IMR-90 (cell line): Measurements from ENCODE around the gene KCNT2. TPM values are rescaled to one million over a fixed set of nuclear protein-coding genes. Genes with fewer than 3 reads are reported as not detected.

Experiments
- ATAC-seq: fragments of 200-7000 bp; cut with Tn5 transposase; 2 replicates; pipeline ENCODE4 v1.9.1; 2020; ENCODE audit warnings: low read depth, mild to moderate bottlenecking, moderate library complexity
- BruUV-seq: library from RNA; stranded (reverse); fragments of 400-500 nt; replicated peaks from 2 replicates; lab custom pipeline; 2021; lab: Mats Ljungman, UMichigan
- CTCF ChIA-PET: fragments of 300-600 bp; formaldehyde crosslinking; extraction: SDS; loops from one replicate; lab custom pipeline; 2021; ENCODE audit warnings: antibody characterized with exemption; lab: Yijun Ruan, JAX
- POLR2A ChIA-PET: fragments of 300-600 bp; sonication (Branson Sonifier 250); formaldehyde crosslinking; loops from one replicate; lab custom pipeline; 2022; ENCODE audit warnings: antibody characterized with exemption; ENCODE audit not compliant: unreplicated experiment; lab: Charles Lee
- DNase-seq: peaks from one replicate; pipeline ENCODE4 v3.0.0; 2013
- H2AFZ ChIP-seq: replicated peaks from 2 replicates; pipeline ENCODE3; 2013; ENCODE audit warnings: low read length, mild to moderate bottlenecking; ENCODE audit not compliant: poor library complexity
- H2AK5ac ChIP-seq: 2 replicates; pipeline ENCODE4 v1.6.1; 2013; ENCODE audit warnings: low read depth, low read length, inconsistent platforms
- H2AK9ac ChIP-seq: replicated peaks from 2 replicates; pipeline ENCODE3; 2013; ENCODE audit warnings: mild to moderate bottlenecking, low read depth, low read length, moderate library complexity; ENCODE audit not compliant: poor library complexity
- H2BK120ac ChIP-seq: 2 replicates; pipeline ENCODE4 v1.6.1; 2013; ENCODE audit warnings: low read depth, low read length, inconsistent platforms
- H2BK15ac ChIP-seq: 3 replicates; pipeline ENCODE4 v1.6.1; 2013; ENCODE audit warnings: low read depth, low read length, inconsistent platforms
- H2BK20ac ChIP-seq: 2 replicates; pipeline ENCODE4 v1.6.1; 2013; ENCODE audit warnings: low read depth, mild to moderate bottlenecking, inconsistent platforms, low read length, moderate library complexity
- H2BK5ac ChIP-seq: 2 replicates; pipeline ENCODE4 v1.6.1; 2013; ENCODE audit warnings: mild to moderate bottlenecking, low read depth, low read length, inconsistent platforms; ENCODE audit not compliant: poor library complexity, severe bottlenecking
- H3K14ac ChIP-seq: replicated peaks from 2 replicates; pipeline ENCODE4 v1.6.1; 2013; ENCODE audit warnings: low read depth, low read length, inconsistent platforms
- H3K18ac ChIP-seq: 2 replicates; pipeline ENCODE4 v1.6.1; 2013; ENCODE audit warnings: low read depth, low read length, control low read depth
- H3K23ac ChIP-seq: 2 replicates; pipeline ENCODE4 v1.6.1; 2013; ENCODE audit warnings: low read depth, low read length, inconsistent platforms
- H3K27ac ChIP-seq: 2 replicates; pipeline ENCODE4 v1.5.1; 2013; ENCODE audit warnings: mild to moderate bottlenecking, control low read depth, low read length; ENCODE audit not compliant: insufficient read depth
- H3K27me3 ChIP-seq: 2 replicates; pipeline ENCODE4 v1.6.1; 2013; ENCODE audit warnings: low read length; ENCODE audit not compliant: control insufficient read depth, insufficient read depth
- H3K36me3 ChIP-seq: 2 replicates; pipeline ENCODE4 v1.6.1; 2013; ENCODE audit warnings: low read length, mixed read lengths; ENCODE audit not compliant: control insufficient read depth, insufficient read depth
- H3K4ac ChIP-seq: 2 replicates; pipeline ENCODE4 v1.6.1; 2013; ENCODE audit warnings: low read depth, low read length, inconsistent platforms
- H3K4me1 ChIP-seq: 2 replicates; pipeline ENCODE4 v1.6.1; 2013; ENCODE audit warnings: low read length, mixed read lengths; ENCODE audit not compliant: control insufficient read depth, insufficient read depth
- H3K4me2 ChIP-seq: 2 replicates; pipeline ENCODE4 v1.6.1; 2013; ENCODE audit warnings: low read depth, mild to moderate bottlenecking, control low read depth, low read length, moderate library complexity
- H3K4me3 ChIP-seq: 2 replicates; pipeline ENCODE4 v1.5.1; 2013; ENCODE audit warnings: low read depth, mild to moderate bottlenecking, control low read depth, low read length, moderate library complexity; ENCODE audit not compliant: insufficient read depth
- H3K56ac ChIP-seq: 2 replicates; pipeline ENCODE4 v1.6.1; 2013; ENCODE audit warnings: low read length, inconsistent platforms; ENCODE audit not compliant: insufficient read depth; ENCODE audit errors: extremely low read depth
- H3K79me1 ChIP-seq, 2 experiments: 2 replicates each; pipeline ENCODE4 v1.6.1; 2013; ENCODE audit warnings: low read length in 2 of 2, inconsistent platforms in 1 of 2, low read depth in 1 of 2
- H3K9ac ChIP-seq: 2 replicates; pipeline ENCODE4 v1.6.1; 2013; ENCODE audit warnings: low read depth, low read length, control low read depth
- H3K9me1 ChIP-seq: 2 replicates; pipeline ENCODE4 v1.6.1; 2013; ENCODE audit warnings: low read length, inconsistent platforms; ENCODE audit not compliant: insufficient read depth
- H3K9me3 ChIP-seq: 2 replicates; pipeline ENCODE4 v1.6.1; 2013; ENCODE audit warnings: low read length; ENCODE audit not compliant: control insufficient read depth, insufficient read depth
- H4K20me1 ChIP-seq: 2 replicates; pipeline ENCODE4 v1.6.1; 2013; ENCODE audit warnings: low read length, inconsistent platforms; ENCODE audit not compliant: insufficient read depth
- H4K5ac ChIP-seq: 2 replicates; pipeline ENCODE4 v1.6.1; 2013; ENCODE audit warnings: mild to moderate bottlenecking, low read depth, low read length, control low read depth
- H4K8ac ChIP-seq, 2 experiments: 2 replicates each; pipeline ENCODE4 v1.6.1; 2013; ENCODE audit warnings: low read depth in 2 of 2, low read length in 2 of 2, control low read depth in 1 of 2, inconsistent platforms in 1 of 2
- H4K91ac ChIP-seq: 2 replicates; pipeline ENCODE4 v1.6.1; 2013; ENCODE audit warnings: low read depth, low read length, inconsistent platforms; ENCODE audit not compliant: insufficient read depth
- CTCF ChIP-seq: conservative IDR thresholded peaks from 2 replicates; pipeline ENCODE4 v1.5.1; 2012; ENCODE audit warnings: mild to moderate bottlenecking, low read depth, low read length, improper control_type of control experiment
- MAZ ChIP-seq: IDR thresholded peaks from 2 replicates; pipeline ENCODE4 v1.6.1; 2012; ENCODE audit warnings: low read depth, mild to moderate bottlenecking, low read length, improper control_type of control experiment, moderate library complexity, borderline replicate concordance
- NFE2L2 ChIP-seq: fragments of 150-350 bp; IDR thresholded peaks from 2 replicates; pipeline ENCODE4 v1.6.1; 2016; ENCODE audit warnings: low read depth, mild to moderate bottlenecking, low read length
- WGBS, 2 experiments: methylation state at CpG; one replicate each; pipeline versions ENCODE4 v1.1.5 to v1.1.7; 2013; ENCODE audit warnings: missing lambda C conversion rate in 2 of 2; ENCODE audit not compliant: insufficient read length in 1 of 2; ENCODE audit errors: extremely low coverage in 2 of 2; 5-methylcytosine and 5-hydroxymethylcytosine counted together
- dilution Hi-C: fragments of 300-500 bp; cut with HindIII; formaldehyde crosslinking; loops from one replicate; pipeline ENCODE4 v1.14.3; 2018; ENCODE audit warnings: low sequenced_read_pairs; ENCODE audit not compliant: unreplicated experiment
- in situ Hi-C: fragments of 300-500 bp; cut with MboI; formaldehyde crosslinking; loops from 3 replicates; pipeline ENCODE4 v1.14.3; 2019; ENCODE audit warnings: low sequenced_read_pairs, inconsistent platforms, mixed read lengths
- intact Hi-C: fragments of 100-400 bp; cut with micrococcal nuclease; formaldehyde crosslinking; loops from 2 replicates; pipeline ENCODE4 v1.10.0; 2022
- polyA plus RNA-seq, 3 experiments: library from polyadenylated mRNA; depleted of rRNA; stranded (reverse); fragments of >200 nt; gene quantifications; 2 replicates each; pipeline ENCODE4 v1.2.3, GENCODE V29; 2012; ENCODE audit warnings: low replicate concordance in 1 of 3
- total RNA-seq: library from RNA; depleted of rRNA; stranded (reverse); fragments of >200 nt; gene quantifications from 2 replicates; pipeline ENCODE4 v1.2.3, GENCODE V29; 2012

KCNT2 gene
- total and polyA plus RNA-seq, 2 of the 4 experiments (the other 2 are of a cell fraction), result 0.22 to 0.72 TPM

DNA sequence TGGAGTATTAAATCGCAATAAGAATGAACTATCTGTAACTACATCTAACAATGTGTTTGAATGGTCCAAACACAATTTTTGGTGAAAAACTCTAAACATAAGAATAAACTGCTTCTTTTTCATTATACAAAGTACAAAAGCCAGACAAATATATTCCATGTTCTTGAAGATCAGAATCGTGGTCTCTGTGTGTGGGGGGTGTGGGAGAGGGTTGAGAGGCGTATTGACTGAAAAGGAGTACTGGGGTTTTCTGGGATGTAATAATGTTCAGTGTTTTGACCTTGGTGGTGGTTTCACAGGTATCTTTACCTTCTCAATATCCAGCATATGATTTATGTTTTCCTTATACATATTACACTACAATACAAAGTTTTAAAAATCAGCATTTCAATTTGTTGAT is 42.8 kb upstream of the KCNT2 start:
- no peaks in the 10 kb centered on the region for H4K20me1 ChIP-seq
- dilution Hi-C loops, result loop anchor here (25.0 kb wide), 1 partner anchor 314 kb away; no protein-coding TSS in a partner anchor
- no peak overlapping the region for H3K4me3 ChIP-seq
- H3K27ac ChIP-seq, result peak overlapping the region; percentile 52; the same call in 1 of the 2 replicates
- 0 out of 2 replicates have a peak, but pooled peaks cover 2% of the 10 kb centered on the region for H3K4me1 ChIP-seq
- H4K91ac ChIP-seq, result no peak overlapping the region
- POLR2A ChIA-PET, result interaction anchor here (0.7 kb wide), 1 partner anchor 53 kb away, joined by 3 read pairs; no protein-coding TSS in a partner anchor
- H2AK5ac ChIP-seq, result no peak overlapping the region
- DNase-seq, result no peak
- no peak overlapping the region for H3K14ac ChIP-seq
- no peak overlapping the region; the same call in 1 of the 2 replicates for H3K4me2 ChIP-seq
- H3K79me1 ChIP-seq, result no peaks in the 10 kb centered on the region; a peak in 1 of 4 replicates
- no peak overlapping the region for H3K9ac ChIP-seq
- H4K5ac ChIP-seq, result no peak overlapping the region
- H2BK120ac ChIP-seq, result no peak overlapping the region
- no peak overlapping the region for H2BK5ac ChIP-seq
- no peaks in the 10 kb centered on the region for H3K9me1 ChIP-seq
- no peak overlapping the region for H2AFZ ChIP-seq
- ATAC-seq, result no peak
- H2BK15ac ChIP-seq, result no peak overlapping the region
- H2AK9ac ChIP-seq, result no peak overlapping the region
- no peaks in the 10 kb centered on the region for H3K9me3 ChIP-seq
- no peak overlapping the region for H3K56ac ChIP-seq
- H3K27me3 ChIP-seq, result no peaks in the 10 kb centered on the region
- CTCF ChIA-PET, result no interaction called here
- H4K8ac ChIP-seq, result peak overlapping the region in 1 of 2 experiments; percentile 40; a peak in 1 of 4 replicates
- no peak overlapping the region for H3K4ac ChIP-seq
- no peak overlapping the region for H2BK20ac ChIP-seq
- in situ Hi-C loops, result no loop called here
- WGBS, 2 experiments, result no CpG with 5 or more reads among the region's 3 CpGs
- TF ChIP-seq CTCF (no peak), MAZ (no peak), NFE2L2 (no peak)
- no TSS peak for BruUV-seq
- no peaks in the 10 kb centered on the region for H3K36me3 ChIP-seq
- no peak overlapping the region for H3K23ac ChIP-seq
- intact Hi-C loops, result loop anchor here (5.0 kb wide), 2 partner anchors 44 to 499 kb away; partner anchors contain the start of gene KCNT2
- H3K18ac ChIP-seq, result peak overlapping the region; percentile 53; the same call in 1 of the 2 replicates
